G401.6 (cell line): Measurements from ENCODE around the gene NRXN3.
"Not testable (repeated sequence)": the region's sequence is repeated elsewhere in the genome, so short reads cannot be mapped to it uniquely, and the experiment has no call there.

Experiments used
- FAIRE-seq: peaks from 2 replicates; lab custom pipeline; 2012; peaks lifted over from hg19 to GRCh38; lab: Jason Lieb, UNC

Gene NRXN3

GRCh38 chr14:79016828-79017505 is 846.8 kb downstream of the NRXN3 start:
- FAIRE-seq: no peak

DNA sequence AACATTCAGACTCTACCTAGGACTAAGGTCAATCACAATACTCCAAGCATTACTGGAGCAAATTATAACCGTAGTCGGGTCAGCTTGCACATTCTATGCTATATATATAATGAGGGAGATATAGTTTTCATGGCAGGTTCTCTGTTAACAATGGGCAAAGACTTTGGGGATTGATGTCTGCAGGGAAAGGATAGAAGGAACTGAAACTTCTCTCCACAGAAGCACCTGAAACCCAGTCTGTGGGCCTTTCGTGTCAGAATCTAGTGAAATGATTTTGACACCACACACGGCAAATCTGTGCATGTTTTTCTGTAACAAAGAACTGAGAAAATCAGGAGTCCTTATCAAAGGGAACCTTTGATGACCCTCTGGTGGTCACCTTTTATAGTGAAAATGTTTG is 847.4 kb downstream of the NRXN3 start:
- no peak for FAIRE-seq

- no peak for FAIRE-seq
These were observed 848.7 kb downstream of the NRXN3 start for GRCh38 chr14:79018836-79019235.

DNA sequence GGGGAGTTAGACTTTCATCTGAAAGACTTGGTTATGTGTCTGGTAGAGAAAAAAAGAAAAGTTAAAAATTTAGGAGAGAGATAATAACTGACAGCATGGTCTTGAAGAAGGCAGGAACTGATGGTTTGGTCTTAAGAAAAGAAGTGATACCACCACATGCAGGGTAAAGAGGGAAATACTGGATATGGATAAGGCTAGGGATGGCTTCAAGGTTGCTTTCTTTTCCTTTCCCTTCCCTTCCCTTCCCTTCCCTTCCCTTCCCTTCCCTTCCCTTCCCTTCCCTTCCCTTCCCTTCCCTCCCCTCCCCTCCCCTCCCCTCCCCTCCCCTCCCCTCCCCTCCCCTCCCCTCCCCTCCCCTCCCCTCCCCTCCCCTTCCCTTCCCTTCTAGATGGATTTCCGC is 849.7 kb downstream of the NRXN3 start:
- FAIRE-seq: not testable (repeated sequence)

- no peak for FAIRE-seq
These were observed 851.6 kb downstream of the NRXN3 start for GRCh38 chr14:79021766-79022165.

DNA sequence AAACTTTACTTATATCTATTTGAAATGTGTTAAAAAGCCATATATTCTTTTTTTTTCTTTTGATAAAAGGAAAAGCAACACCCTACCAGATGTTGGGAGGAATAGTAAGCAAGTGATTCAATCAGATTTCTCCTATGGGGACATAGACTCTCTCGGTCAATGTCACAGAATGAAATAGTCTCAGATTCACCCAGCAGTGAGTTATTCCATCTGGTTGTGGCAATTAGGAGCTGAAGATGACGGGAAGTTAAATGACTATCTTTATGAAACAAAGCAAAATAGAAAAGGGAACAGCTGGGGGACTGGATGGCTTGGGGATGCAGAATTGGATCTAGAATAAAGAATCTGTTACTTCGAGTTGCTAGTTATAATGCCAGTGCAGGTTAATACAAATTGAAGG is 857.0 kb downstream of the NRXN3 start:
- no peak for FAIRE-seq

GRCh38 chr14:79028281-79028680 is 858.1 kb downstream of the NRXN3 start:
- FAIRE-seq: no peak

- FAIRE-seq: no peak
These were observed 866.3 kb downstream of the NRXN3 start for GRCh38 chr14:79036441-79036840.

DNA sequence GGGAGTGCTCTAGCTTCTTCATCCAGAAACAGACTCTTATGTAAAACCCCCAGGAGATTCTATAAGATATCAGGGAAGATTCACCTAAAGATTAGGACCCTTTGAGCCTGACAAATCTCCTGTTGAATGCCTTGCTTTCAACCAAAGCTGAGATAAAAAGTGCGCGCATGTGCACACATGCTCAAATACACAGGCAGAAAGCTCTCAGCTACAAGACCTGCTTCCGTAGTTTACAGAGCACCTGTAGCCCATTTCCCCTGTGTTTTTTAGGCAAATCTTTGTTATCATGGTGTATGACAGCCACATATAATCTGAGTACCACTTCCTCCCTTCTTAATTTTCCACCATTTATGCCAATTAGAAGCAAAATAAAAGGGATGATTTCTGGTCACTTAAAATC is 866.9 kb downstream of the NRXN3 start:
- FAIRE-seq: no peak

- FAIRE-seq: no peak
These were observed 867.4 kb downstream of the NRXN3 start for GRCh38 chr14:79037593-79037992.

DNA sequence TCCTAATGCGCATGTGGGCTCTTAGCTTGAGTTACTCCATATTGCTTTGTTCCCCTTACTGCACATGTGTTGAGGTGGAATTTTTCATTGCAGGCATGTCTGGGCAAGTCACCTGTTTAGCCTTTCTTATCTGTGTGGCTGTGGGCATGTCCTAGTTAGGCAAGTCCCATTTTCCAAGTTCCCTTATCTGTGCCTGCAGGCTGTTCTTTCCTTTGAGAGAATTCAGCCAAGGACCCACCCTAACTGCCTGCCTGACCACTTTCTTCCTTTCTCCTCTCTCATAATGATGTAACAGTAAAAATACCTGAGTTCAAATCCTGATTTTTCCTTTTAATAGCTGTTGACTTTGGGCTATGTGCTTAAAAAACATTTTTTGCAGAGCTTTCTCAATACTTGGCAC is 870.6 kb downstream of the NRXN3 start:
- FAIRE-seq: no peak

DNA sequence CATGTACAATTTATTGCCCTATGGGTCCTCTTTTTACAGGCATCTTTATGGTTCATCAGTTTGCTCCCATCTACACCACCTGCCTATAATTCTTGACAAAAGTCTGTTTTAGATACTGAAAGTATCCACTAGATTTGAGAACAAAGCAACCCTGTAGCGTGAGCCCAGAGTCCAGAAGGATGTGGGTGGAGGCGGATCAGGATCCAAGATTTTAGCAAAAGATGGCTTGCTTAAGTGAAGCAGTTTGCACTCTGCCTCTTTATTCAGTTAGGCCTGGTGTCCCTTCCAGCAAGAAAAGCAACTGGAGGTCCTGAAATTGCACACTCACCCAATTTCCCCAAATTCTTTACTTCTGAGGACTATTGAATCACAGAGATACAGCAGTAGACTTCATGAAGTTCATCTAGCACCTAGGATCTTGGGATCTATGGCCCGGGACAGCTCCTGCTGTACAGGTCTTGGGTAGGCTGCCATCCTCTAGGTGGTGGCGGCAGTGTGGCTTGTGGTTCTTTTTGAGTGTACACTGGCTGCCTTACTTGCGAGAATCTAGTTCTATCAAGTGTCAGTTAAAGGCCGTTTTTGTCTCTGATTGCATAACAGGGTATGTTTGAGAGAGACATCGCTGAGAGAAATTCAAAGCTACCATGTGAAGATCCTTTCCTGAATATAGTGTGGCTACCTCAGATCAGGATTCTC is 873.2 kb downstream of the NRXN3 start:
- FAIRE-seq: no peak

- FAIRE-seq: no peak
These were observed 874.9 kb downstream of the NRXN3 start for GRCh38 chr14:79044894-79045624.

GRCh38 chr14:79050787-79051727 is 880.9 kb downstream of the NRXN3 start:
- no peak for FAIRE-seq

- no peak for FAIRE-seq
These were observed 881.6 kb downstream of the NRXN3 start for GRCh38 chr14:79051742-79052141.

- no peak for FAIRE-seq
These were observed 886.7 kb downstream of the NRXN3 start for GRCh38 chr14:79056879-79057278.

- FAIRE-seq: no peak
These were observed 887.2 kb downstream of the NRXN3 start for GRCh38 chr14:79057333-79057732.

- no peak for FAIRE-seq
These were observed 892.1 kb downstream of the NRXN3 start for GRCh38 chr14:79062226-79062625.

DNA sequence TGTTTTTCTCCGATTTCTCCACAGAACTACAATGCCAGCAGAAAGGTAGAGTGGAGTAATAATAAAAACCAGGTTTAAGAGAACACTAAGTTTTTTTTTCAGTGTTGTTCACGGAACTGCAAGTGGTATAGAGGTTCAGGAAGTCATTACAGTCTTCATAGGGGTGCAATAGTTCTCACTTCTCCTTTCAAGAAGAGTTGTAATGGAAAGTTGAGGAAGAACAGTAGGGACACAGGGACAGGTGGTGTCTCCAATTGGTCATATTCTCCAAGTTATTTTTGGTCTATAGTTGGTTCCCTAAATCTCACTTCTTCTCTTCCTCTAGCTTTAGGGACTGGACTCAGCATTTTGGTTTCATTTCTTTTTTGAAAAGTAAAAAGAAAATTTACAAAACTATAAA is 894.0 kb downstream of the NRXN3 start:
- FAIRE-seq: no peak

DNA sequence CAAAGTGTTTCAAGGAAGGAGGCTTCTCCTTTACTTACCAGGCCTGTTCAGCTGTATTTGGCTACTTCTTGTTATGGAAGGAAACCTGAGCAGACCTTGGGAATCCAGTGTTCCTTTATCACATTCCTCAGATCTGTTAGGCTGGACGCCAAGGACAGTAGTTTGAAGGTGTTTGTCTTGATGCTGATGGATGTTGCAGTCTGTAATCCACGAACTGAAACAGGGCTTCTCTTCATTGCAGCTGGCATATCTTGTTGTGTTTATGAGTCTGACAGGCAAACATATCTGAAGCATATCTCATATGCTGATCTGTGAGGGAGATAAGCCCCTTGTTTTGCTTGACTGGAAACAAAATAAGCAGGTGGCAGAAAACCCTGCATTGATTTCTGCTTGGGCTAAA is 904.3 kb downstream of the NRXN3 start:
- FAIRE-seq: no peak

DNA sequence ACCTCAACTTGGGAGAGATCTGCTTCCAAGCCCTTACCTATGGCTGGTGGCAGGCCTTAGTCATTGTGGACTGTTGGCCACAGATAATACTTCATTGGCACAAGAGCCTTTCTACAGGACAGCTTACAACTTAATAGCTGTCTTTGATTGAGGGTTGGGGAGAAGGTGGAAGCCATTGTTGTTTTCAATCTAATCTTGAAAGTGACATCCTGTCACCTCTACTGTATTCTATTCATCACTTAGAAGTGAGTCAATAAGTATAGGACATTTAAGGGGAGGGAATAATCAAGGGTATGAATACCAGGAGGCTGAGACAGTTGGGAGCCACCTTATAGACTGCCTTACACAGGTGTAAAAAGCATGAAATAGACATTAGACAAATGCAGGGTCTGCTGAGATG is 906.3 kb downstream of the NRXN3 start:
- FAIRE-seq: no peak

DNA sequence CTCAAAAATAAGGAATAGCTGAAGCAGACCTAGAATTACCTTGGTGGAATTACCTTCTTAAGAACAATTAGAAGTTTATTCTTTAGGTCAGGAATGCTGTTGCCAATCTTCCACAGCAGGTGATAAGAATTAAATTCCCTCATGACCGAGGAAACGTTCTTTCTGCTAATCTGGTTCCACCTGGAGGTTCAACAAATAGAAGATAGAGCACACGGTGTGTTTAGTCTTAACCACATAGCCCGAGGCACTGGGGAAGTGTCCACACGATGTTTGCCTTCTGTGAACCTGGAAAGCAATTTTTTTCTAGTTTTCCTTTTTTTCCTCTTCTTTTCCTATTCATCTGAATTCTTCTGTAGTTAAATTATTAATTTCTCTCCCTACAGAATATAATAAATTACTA is 906.9 kb downstream of the NRXN3 start:
- no peak for FAIRE-seq
